K562 (cell line): ENCODE measurements around the gene CFDP1. TPM values are rescaled to one million over a fixed set of nuclear protein-coding genes. Genes with fewer than 3 reads are reported as not detected.

Experiments used
- ATAC-seq: fragments of 200-7000 bp; cut with Tn5 transposase; 3 replicates; pipeline ENCODE4 v1.9.1; 2020; ENCODE audit warnings: moderate library complexity
- BruUV-seq: library from RNA; stranded (reverse); fragments of 400-500 nt; replicated peaks from 2 replicates; lab custom pipeline; 2021; lab: Mats Ljungman, UMichigan
- CTCF ChIA-PET: fragments of 300-600 bp; formaldehyde crosslinking; extraction: SDS; loops from one replicate; lab custom pipeline; 2021; ENCODE audit warnings: low intra/inter-chr PET ratio; lab: Yijun Ruan, JAX
- POLR2A ChIA-PET: fragments of 300-600, 350-650 bp; sonication (Branson Sonifier 250); formaldehyde crosslinking; extraction: SDS; loops from one replicate; lab custom pipeline; 2021; ENCODE audit warnings: antibody characterized with exemption, inconsistent platforms; lab: Yijun Ruan, JAX
- DNase-seq, 4 experiments: peaks; one replicate each; pipeline versions ENCODE4 v3.0.0 to v3.0.0-alpha.2; 2011 to 2018; ENCODE audit warnings: low spot score in 3 of 4, mixed read lengths in 3 of 4; ENCODE audit errors: extremely low read depth in 1 of 4
- FAIRE-seq: peaks from 2 replicates; lab custom pipeline; 2011; peaks lifted over from hg19 to GRCh38; lab: Jason Lieb, UNC
- H2AFZ ChIP-seq: 2 replicates; pipeline ENCODE4 v1.6.0; 2011; ENCODE audit warnings: low read depth, low read length, control low read depth, inconsistent platforms
- H3K27ac ChIP-seq: fragments of 200-600 bp; 3 replicates; pipeline ENCODE4 v1.8.0; 2011; ENCODE audit warnings: low read depth, mild to moderate bottlenecking, control low read depth, inconsistent platforms, low read length, moderate library complexity, mixed read lengths; ENCODE audit errors: extremely low read depth
- H3K27me3 ChIP-seq, 2 experiments: fragments of 300-600 bp in 1 of 2; 2 replicates in 1 of 2; 3 replicates in 1 of 2; pipeline versions ENCODE4 v1.6.0 to v1.8.0; 2011; ENCODE audit warnings: inconsistent platforms in 2 of 2, low read length in 2 of 2, mild to moderate bottlenecking in 1 of 2, mixed read lengths in 1 of 2, moderate library complexity in 1 of 2; ENCODE audit not compliant: control insufficient read depth in 2 of 2, insufficient read depth in 2 of 2
- H3K36me3 ChIP-seq: fragments of 300-600 bp; 3 replicates; pipeline ENCODE4 v1.8.0; 2011; ENCODE audit warnings: mild to moderate bottlenecking, low read length, inconsistent platforms; ENCODE audit not compliant: control insufficient read depth, insufficient read depth
- H3K4me1 ChIP-seq, 2 experiments: fragments of 200-600 bp in 1 of 2; replicated peaks in 1 of 2; 2 replicates in 1 of 2; 3 replicates in 1 of 2; pipeline versions ENCODE4 v1.5.1 to v1.8.0; 2011; ENCODE audit warnings: inconsistent platforms in 2 of 2, low read length in 2 of 2, mild to moderate bottlenecking in 1 of 2, mixed read lengths in 1 of 2, moderate library complexity in 1 of 2; ENCODE audit not compliant: control insufficient read depth in 2 of 2, insufficient read depth in 2 of 2
- H3K4me2 ChIP-seq: 2 replicates; pipeline ENCODE4 v1.6.1; 2011; ENCODE audit warnings: low read length, control low read depth, inconsistent platforms, mixed read lengths; ENCODE audit not compliant: insufficient read depth
- H3K4me3 ChIP-seq: fragments of 200-600 bp; sonication (generic), shearing (Covaris generic); 2 replicates; pipeline ENCODE4 v1.5.1; 2016; ENCODE audit warnings: control low read depth, inconsistent platforms
- H3K79me2 ChIP-seq: fragments of 200-600 bp; 3 replicates; pipeline ENCODE4 v1.8.0; 2011; ENCODE audit warnings: low read length, inconsistent platforms; ENCODE audit not compliant: control insufficient read depth, insufficient read depth
- H3K9ac ChIP-seq, 2 experiments: 2 replicates each; pipeline versions ENCODE4 v1.6.0 to v1.6.1; 2011; ENCODE audit warnings: low read depth in 2 of 2, low read length in 2 of 2, control low read depth in 1 of 2, inconsistent platforms in 1 of 2, mild to moderate bottlenecking in 1 of 2, mixed read lengths in 1 of 2; ENCODE audit not compliant: insufficient read depth in 1 of 2
- H3K9me1 ChIP-seq: one replicate; pipeline ENCODE4 v1.6.0; 2011; ENCODE audit warnings: inconsistent platforms, mild to moderate bottlenecking, low read length, moderate library complexity; ENCODE audit not compliant: control insufficient read depth, insufficient read depth
- H3K9me3 ChIP-seq: replicated peaks from 2 replicates; pipeline ENCODE4 v1.5.1; 2011; ENCODE audit warnings: low read depth, low read length, inconsistent platforms; ENCODE audit not compliant: control insufficient read depth, insufficient read depth
- H4K20me1 ChIP-seq: replicated peaks from 2 replicates; pipeline ENCODE4 v1.6.1; 2011; ENCODE audit warnings: low read length, inconsistent platforms, mixed read lengths; ENCODE audit not compliant: control insufficient read depth, insufficient read depth
- CTBP1 ChIP-seq: fragments of 450-650 bp; IDR thresholded peaks from 2 replicates; pipeline ENCODE4 v1.6.1; 2016; ENCODE audit warnings: borderline replicate concordance
- CTCF ChIP-seq, 3 experiments: IDR thresholded peaks in 2 of 3; conservative IDR thresholded peaks in 1 of 3; 2 replicates each; pipeline ENCODE4 v1.5.1; 2011 to 2012; ENCODE audit warnings: low read length in 3 of 3, mild to moderate bottlenecking in 3 of 3, control low read depth in 2 of 3, improper control_type of control experiment in 1 of 3, inconsistent platforms in 1 of 3, low read depth in 1 of 3, mixed read lengths in 1 of 3, moderate library complexity in 1 of 3; ENCODE audit not compliant: insufficient read depth in 2 of 3
- HMG20B ChIP-seq: fragments of 250-450 bp; sonication (Bioruptor Pico); IDR thresholded peaks from 2 replicates; pipeline ENCODE4 v1.5.0; 2021; ENCODE audit warnings: mild to moderate bottlenecking
- IRF2 ChIP-seq: sonication (generic); formaldehyde crosslinking; IDR thresholded peaks from 2 replicates; pipeline ENCODE4 v1.8.1; 2022; ENCODE audit warnings: mild to moderate bottlenecking, missing genetic modification reagents
- MCM7 ChIP-seq, 2 experiments: fragments of 450-650 bp; IDR thresholded peaks; 2 replicates each; pipeline ENCODE4 v1.6.1; 2016 to 2018
- RAD21 ChIP-seq, 2 experiments: fragments of 250-450 bp in 1 of 2; fragments of 450-650 bp in 1 of 2; sonication (Bioruptor Pico) in 1 of 2; formaldehyde crosslinking in 1 of 2; IDR thresholded peaks in 1 of 2; conservative IDR thresholded peaks in 1 of 2; 2 replicates each; pipeline versions ENCODE4 v1.4.0 to v1.8.0; 2020 to 2022; ENCODE audit warnings: mild to moderate bottlenecking in 2 of 2, moderate library complexity in 1 of 2
- RCOR1 ChIP-seq, 2 experiments: IDR thresholded peaks; 2 replicates each; pipeline ENCODE4 v1.6.1; 2012; ENCODE audit warnings: low read depth in 2 of 2, low read length in 2 of 2, borderline replicate concordance in 1 of 2, improper control_type of control experiment in 1 of 2
- WGBS: fragments of 100-300 bp; shearing (Covaris generic); methylation state at CpG from one replicate; pipeline ENCODE4 v1.1.6; 2016; ENCODE audit warnings: low coverage, mixed read lengths; ENCODE audit not compliant: insufficient coverage; ENCODE audit errors: missing lambda C conversion rate; 5-methylcytosine and 5-hydroxymethylcytosine counted together
- in situ Hi-C: fragments of 300-500 bp; cut with MboI; formaldehyde crosslinking; loops from 4 replicates; pipeline ENCODE4 v1.15.0; 2018; ENCODE audit warnings: inconsistent platforms, mixed read lengths
- intact Hi-C: fragments of 100-400 bp; cut with micrococcal nuclease; formaldehyde crosslinking; loops from 2 replicates; pipeline ENCODE4 v1.14.2; 2022
- polyA plus RNA-seq, 8 experiments: library from polyadenylated mRNA; depleted of rRNA in 4 of 8; stranded (reverse) in 5 of 8; unstranded in 3 of 8; fragments of >200 nt; fragmentation: Nextera tagmentation in 2 of 8; fragmentation: Illumina TruSeq in 1 of 8; extraction: Ambion mirVana in 2 of 8; extraction: Trizol in 1 of 8; gene quantifications; 2 replicates each; pipeline versions ENCODE4 v1.2.1 to v1.2.3, GENCODE V29; 2011 to 2014; ENCODE audit warnings: inconsistent platforms in 1 of 8, missing spikeins in 1 of 8
- total RNA-seq, 7 experiments: library from RNA; depleted of rRNA in 6 of 7; stranded (reverse); fragments of >200 nt in 6 of 7; fragmentation: Illumina TruSeq in 2 of 7; extraction: Trizol in 2 of 7; gene quantifications; 2 replicates each; pipeline versions ENCODE4 v1.2.1 to v1.2.3, GENCODE V29; 2011 to 2021; ENCODE audit warnings: low replicate concordance in 1 of 7
- TF ChIP-seq, protein P1 (sequence below), 2 experiments: fragments of 450-650 bp; formaldehyde crosslinking in 1 of 2; IDR thresholded peaks; 2 replicates each; pipeline versions ENCODE4 v1.4.0 to v1.6.1; 2014 to 2020; ENCODE audit warnings: mild to moderate bottlenecking in 2 of 2, borderline replicate concordance in 1 of 2, low read depth in 1 of 2

Gene CFDP1
- total and polyA plus RNA-seq, 9 of the 15 experiments (the other 6 are each of a cell fraction or from before 2014, with no cell fraction given): 31.5 to 78.4 (median 61.7) TPM

DNA sequence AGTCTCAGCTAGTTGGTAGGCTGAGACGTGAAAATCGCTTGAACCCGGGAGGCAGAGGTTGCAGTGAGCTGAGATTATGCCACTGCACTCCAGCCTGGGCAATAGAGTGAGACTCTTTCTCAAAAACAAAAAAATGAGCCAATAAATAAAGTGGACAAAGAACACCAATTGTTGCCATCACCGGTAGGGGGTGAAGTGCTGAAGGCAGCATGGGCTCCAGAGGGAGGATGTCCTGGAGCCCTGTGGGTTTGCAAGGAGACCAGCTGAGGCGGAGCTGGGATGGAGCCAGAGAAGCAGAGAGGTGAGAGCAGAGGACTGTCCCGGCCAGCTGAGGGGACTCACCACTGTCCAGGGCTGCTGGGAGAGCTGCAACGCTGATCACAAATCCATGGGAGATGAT is 48.2 kb upstream of the CFDP1 start:
- in situ Hi-C loops (no loop called here), intact Hi-C loops (no loop called here)
- no peaks in the 10 kb centered on the region; the same call in 1 of the 2 replicates for H4K20me1 ChIP-seq
- no peak overlapping the region for H3K4me3 ChIP-seq
- no peak overlapping the region for H2AFZ ChIP-seq
- DNase-seq (peak in 3 of 4 experiments; percentile 25 to 41 (median 41)), FAIRE-seq (no peak), ATAC-seq (peak; percentile 77)
- H3K4me1 ChIP-seq: peaks cover 0 to 9% of the 10 kb centered on the region in 2 experiments; a peak in 2 of 5 replicates
- no peaks in the 10 kb centered on the region for H3K79me2 ChIP-seq
- H3K27ac ChIP-seq: no peak overlapping the region
- no TSS peak for BruUV-seq
- ChIA-PET CTCF (no interaction called here), POLR2A (interaction anchor here (0.8 kb wide), 1 partner anchor 32 kb away, joined by 3 read pairs; no protein-coding TSS in a partner anchor)
- no peak overlapping the region for H3K4me2 ChIP-seq
- no peak overlapping the region for H3K9ac ChIP-seq
- no peaks in the 10 kb centered on the region for H3K36me3 ChIP-seq
- H3K9me3 ChIP-seq: no peaks in the 10 kb centered on the region
- under 1% methylated on average over 7 of the region's 7 CpGs for WGBS
- no peaks in the 10 kb centered on the region for H3K9me1 ChIP-seq
- peaks cover 16 to 63% of the 10 kb centered on the region in 2 experiments; a peak in 4 of 5 replicates for H3K27me3 ChIP-seq
- TF ChIP-seq RCOR1 (IDR thresholded peaks at IDR 0.05; ENCODE audit: borderline replicate concordance in 1 of 2, low read depth in 2 of 2, low read length in 2 of 2) (peak in 1 of 2 experiments; percentile 51; a peak in 1 of 4 replicates), IRF2 (CRISPR knock-in tag) (no peak), RAD21 (CRISPR knock-in tag; conservative IDR thresholded peaks at IDR 0.05 in 1 of 2, IDR thresholded peaks at IDR 0.05 in 1 of 2) (peak in 1 of 2 experiments; percentile 50; a peak in 2 of 4 replicates), HMG20B (CRISPR knock-in tag) (no peak), MCM7 (IDR thresholded peaks at IDR 0.05) (no peak), CTCF (IDR thresholded peaks at IDR 0.05 in 2 of 3, conservative IDR thresholded peaks at IDR 0.05 in 1 of 3; ENCODE audit: insufficient read depth in 2 of 3, low read depth in 1 of 3, low read length in 3 of 3) (peak; percentile 49 to 50 (median 50); a peak in 5 of 6 replicates), CTBP1 (peak; percentile 58; the same call in 1 of the 2 replicates)
- TF ChIP-seq, protein P1, sequence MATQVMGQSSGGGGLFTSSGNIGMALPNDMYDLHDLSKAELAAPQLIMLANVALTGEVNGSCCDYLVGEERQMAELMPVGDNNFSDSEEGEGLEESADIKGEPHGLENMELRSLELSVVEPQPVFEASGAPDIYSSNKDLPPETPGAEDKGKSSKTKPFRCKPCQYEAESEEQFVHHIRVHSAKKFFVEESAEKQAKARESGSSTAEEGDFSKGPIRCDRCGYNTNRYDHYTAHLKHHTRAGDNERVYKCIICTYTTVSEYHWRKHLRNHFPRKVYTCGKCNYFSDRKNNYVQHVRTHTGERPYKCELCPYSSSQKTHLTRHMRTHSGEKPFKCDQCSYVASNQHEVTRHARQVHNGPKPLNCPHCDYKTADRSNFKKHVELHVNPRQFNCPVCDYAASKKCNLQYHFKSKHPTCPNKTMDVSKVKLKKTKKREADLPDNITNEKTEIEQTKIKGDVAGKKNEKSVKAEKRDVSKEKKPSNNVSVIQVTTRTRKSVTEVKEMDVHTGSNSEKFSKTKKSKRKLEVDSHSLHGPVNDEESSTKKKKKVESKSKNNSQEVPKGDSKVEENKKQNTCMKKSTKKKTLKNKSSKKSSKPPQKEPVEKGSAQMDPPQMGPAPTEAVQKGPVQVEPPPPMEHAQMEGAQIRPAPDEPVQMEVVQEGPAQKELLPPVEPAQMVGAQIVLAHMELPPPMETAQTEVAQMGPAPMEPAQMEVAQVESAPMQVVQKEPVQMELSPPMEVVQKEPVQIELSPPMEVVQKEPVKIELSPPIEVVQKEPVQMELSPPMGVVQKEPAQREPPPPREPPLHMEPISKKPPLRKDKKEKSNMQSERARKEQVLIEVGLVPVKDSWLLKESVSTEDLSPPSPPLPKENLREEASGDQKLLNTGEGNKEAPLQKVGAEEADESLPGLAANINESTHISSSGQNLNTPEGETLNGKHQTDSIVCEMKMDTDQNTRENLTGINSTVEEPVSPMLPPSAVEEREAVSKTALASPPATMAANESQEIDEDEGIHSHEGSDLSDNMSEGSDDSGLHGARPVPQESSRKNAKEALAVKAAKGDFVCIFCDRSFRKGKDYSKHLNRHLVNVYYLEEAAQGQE (IDR thresholded peaks at IDR 0.05; ENCODE audit: borderline replicate concordance): peak; percentile 21; the same call in 1 of the 2 replicates
- TF ChIP-seq, protein P1 (CRISPR knock-in tag; IDR thresholded peaks at IDR 0.05; ENCODE audit: low read depth): no peak
